IPS DF 4.7 (cell line): ENCODE results near the gene RNF214.

ENCODE experiments used
- DNase-seq: peaks from one replicate; pipeline ENCODE4 v3.0.0-alpha.2; 2013; ENCODE audit warnings: low spot score; ENCODE audit errors: extremely low read depth

Gene RNF214

DNA sequence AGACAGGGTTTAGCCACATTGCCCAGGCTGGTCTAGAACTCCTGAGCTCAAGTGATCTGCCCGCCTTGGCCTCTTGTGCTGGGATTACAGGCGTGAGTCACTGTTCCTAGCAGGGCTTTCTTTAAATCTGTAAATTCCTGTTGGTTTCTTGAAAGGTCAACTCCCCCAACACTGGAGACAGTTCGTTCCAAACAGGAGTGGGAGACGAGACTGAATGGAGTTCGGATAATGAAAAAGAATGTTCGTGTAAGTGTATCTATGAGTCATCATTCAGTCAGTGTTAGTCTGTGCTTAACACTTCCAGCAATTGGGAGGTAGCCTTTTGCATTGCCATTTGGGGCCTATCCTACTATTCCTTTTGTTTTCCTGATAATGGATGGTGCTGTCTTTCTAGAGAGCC is 48.7 kb downstream of the RNF214 start:
- DNase-seq: no peak

DNA sequence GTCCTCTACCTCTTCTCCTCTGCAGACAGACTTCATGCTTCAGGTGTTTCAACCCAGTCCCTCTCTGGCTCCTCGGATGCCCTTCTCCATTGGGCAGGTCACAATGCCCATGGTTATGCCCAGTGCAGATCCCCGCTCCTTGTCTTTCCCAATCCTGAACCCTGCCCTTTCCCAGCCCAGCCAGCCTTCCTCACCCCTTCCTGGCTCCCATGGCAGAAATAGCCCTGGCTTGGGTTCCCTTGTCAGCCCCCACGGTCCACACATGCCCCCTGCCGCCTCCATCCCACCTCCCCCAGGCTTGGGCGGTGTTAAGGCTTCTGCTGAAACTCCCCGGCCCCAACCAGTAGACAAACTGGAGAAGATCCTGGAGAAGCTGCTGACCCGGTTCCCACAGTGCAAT is 49.4 kb downstream of the RNF214 start:
- no peak for DNase-seq

- no peak for DNase-seq
Measured at GRCh38 chr11:117282956-117283355, 50.5 kb downstream of the RNF214 start.

GRCh38 chr11:117284053-117284452 is 51.6 kb downstream of the RNF214 start:
- no peak for DNase-seq

DNA sequence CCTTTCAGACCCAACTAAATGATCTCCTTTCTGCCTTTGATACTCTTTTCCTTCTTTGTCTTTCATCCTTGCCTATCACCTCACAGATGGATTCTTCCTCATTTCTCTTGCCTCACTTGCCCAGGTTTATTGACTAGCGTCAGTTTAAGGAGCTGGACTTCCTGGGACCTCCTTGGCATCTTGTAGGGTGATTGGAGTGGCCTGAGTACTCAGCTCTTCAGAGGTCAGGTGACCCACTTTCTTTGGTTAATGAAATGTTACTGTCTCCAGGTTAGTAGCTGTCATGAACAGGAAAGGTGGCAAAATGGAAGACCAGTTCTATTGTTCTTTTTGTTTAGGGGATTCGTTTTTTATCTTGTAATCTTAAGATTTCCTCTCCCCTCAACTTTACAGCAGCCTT is 54.1 kb downstream of the RNF214 start:
- no peak for DNase-seq

DNA sequence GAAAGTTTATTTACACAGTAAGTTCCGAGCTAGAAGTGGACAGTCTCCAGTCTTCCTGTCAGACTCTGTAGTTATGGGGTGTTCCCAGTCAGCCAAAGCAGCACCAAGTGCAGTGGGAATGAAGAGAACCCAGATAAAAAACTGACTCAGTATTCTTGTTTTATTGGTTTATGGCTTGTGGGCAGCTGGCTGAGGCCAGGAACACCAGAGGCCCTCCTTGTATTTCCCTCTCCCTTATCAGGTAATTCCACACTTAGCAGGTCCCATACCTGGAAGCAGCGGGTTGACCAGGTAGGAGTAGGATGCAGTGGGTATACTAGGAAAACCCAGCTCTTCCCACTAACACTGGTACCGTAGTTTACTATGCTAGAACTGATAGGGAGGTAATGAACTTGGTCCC is 55.2 kb downstream of the RNF214 start:
- DNase-seq: no peak

DNA sequence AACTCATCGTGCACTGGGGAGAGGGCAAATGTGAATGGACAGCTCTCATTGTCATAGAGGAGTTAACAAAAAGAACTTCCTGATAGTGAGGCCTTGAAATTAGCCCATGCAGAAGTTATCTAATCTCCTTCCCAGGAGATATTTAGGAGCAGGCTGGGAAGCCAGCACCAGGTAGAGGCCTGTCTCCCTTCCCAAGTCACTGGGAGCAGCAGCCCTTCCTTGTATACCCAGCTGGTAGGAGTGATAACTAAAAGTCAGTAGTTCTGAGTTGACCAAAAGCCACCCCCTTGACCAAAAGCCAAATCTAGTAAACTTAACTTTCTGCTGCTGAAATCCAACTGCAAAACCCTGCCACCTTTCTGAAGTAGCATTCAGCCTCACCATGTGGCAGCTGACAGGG is 57.3 kb downstream of the RNF214 start:
- no peak for DNase-seq

- DNase-seq: no peak
Measured at GRCh38 chr11:117290809-117291396, 58.4 kb downstream of the RNF214 start, which contains the start of gene BACE1-AS. TSS of gene BACE1-AS (plus strand) at chr11:117291346.

DNA sequence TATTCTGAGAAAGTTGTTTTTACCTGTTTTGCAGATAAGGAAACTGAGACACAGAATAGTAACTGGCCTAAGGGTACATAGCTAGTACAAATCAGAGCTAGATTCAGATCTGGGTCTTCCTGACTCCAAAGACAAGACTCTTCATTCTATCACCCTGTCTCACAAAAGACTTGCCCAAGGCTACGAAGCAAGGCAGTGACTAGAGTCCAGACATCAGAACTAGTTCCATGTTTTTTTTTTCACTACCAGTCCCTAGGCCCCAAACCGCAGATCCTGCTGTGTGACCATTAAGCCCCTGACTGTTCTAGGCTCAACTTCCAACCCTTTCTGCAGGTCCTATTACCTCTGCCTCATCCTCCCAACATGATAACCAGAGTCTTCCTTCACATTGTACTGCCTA is 60.1 kb downstream of the RNF214 start:
- no peak for DNase-seq

DNA sequence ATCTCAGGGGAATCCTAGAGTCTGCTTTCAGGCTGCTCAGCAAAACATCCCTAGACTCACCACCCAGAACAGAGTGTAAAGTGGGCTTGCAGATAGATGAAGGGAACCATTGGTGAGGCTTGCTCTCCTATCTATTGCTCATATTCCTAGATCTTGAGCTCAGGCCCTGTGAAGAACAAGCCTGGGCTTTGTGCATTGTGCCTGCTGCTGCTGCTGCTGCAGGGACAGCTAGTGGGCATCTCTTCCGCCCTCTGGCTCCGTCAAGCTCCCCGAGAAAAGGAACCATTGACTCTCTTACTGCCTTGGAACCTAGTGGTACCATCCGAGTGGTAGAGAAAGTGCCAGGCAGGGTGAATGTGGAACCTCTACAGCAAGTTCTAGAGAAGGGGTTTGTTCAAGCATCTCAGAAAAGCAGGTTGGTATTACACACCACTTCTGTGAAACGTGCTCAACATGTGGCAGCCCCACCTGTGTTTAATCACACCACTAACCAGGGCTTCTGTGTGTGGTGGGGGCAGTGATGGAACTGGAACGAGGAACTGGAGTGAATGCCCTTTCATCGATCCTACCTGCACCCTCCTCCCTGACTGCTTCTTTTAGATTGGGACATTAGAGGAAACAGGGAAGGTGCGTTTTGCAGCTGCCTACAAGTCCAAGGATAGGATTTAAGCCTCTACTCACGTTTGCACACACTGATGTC is 63.1 kb downstream of the RNF214 start:
- DNase-seq: no peak

DNA sequence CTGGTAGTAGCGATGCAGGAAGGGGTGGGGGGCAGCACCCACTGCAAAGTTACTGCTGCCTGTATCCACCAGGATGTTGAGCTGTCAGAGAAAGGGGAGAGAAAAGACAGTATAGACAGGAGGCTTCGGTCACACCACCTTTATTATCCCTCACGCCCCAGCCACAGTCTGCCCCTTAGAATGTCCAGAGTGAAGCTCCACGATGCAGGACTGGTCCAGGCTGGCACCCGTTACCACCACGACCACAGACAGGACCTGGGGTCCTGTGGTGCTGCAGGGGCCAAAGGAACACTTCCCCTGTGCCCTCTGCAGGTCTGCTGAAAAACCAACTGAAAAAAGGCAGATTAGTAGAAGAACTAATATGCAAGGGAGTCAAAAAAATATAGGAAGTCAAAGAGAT is 64.4 kb downstream of the RNF214 start:
- no peak for DNase-seq

GRCh38 chr11:117298195-117298594 is 65.7 kb downstream of the RNF214 start:
- no peak for DNase-seq

GRCh38 chr11:117299351-117300282 is 67.1 kb downstream of the RNF214 start:
- no peak for DNase-seq

DNA sequence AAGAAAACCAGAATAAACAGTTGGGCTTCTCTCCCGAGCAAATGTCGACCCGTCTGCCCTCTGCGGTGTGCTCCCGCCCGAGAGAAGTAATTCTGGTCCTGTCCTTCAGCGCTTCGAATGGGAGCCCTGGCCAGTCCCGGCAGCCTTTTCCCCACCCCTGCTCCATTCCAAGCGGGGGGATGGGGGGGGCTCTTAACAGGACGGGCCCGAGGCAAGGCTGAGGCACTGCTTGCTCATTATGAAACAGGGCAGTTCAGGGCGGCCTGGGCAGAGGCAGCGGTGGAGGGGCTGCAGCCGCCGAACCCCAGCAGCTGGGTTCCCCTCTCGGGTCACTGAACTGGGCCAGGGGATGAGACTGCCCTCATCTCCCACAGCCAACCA is 67.8 kb downstream of the RNF214 start:
- DNase-seq: no peak

DNA sequence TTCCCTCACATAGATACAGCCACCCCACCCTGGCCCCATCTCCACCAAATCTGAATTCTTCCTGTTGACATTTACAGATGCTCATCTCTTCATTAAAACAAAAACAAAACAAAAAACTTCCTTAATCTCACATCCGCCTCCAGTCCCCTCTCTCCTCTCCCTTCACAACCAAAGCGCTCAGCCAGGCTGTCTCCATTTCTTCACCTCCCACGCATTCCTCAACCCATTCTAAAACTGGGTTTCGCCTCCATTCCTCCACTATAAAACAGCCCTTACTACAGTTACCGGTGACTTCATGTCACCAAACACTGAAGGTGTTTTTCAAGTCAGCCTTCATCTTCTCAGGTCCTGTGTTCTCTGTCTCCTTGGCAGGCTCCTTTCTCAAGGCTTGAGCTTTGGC is 68.3 kb downstream of the RNF214 start:
- DNase-seq: no peak

DNA sequence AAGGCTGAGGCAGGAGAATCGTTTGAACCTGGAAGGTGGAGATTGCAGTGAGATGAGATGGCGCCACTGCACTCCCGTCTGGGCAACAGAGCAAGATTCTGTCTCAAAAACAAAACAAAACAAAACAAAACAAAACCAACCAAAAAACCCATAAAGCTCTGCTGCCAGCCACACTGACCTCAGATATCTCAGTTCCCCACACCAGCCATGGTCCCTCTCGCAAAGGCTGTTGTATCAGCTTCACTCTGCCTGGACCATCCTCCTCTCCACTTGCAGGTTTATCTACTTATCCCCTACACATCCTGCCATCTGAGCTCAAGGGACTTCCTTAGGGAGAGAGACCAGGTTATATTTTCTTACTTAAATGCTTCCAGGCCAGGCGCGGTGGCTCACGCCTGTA is 69.8 kb downstream of the RNF214 start:
- DNase-seq: no peak

GRCh38 chr11:117303101-117303500 is 70.6 kb downstream of the RNF214 start:
- no peak for DNase-seq

- no peak for DNase-seq
Measured at GRCh38 chr11:117303646-117304315, 71.3 kb downstream of the RNF214 start.

DNA sequence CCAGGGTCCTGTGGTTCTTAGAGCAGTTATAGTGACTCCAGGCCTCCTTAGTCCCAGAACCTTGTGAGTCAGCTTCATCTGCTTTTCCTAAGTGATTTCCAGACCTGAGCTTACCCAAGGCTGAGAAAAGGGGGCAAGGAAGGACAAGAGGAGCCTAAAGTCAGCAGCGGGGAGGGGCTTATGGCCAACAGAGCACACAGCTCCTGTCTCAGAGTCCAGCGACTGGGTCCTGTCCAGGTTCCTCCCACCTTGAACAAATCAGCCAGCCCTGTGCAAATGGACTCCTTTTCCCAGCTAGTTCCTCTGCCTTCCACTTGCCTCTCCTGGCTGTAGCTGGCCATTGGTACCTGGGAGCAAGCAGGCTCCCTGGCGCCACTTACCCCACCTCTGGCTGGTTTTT is 72.7 kb downstream of the RNF214 start:
- no peak for DNase-seq

- DNase-seq: no peak
Measured at GRCh38 chr11:117309310-117309709, 76.8 kb downstream of the RNF214 start.

- no peak for DNase-seq
Measured at GRCh38 chr11:117313091-117313490, 80.6 kb downstream of the RNF214 start.
